Fibroblast of lung (primary cell): ENCODE measurements around the gene YIF1A. TPM values are rescaled to one million over a fixed set of nuclear protein-coding genes. Genes with fewer than 3 reads are reported as not detected.

Experiments
- DNase-seq, 2 donors: peaks; one replicate each; pipeline versions ENCODE4 v3.0.0 to v3.0.0-alpha.2; 2010; ENCODE audit warnings: low read depth in 2 of 2
- H2AFZ ChIP-seq: 2 replicates; pipeline ENCODE4 v1.5.1; 2012; ENCODE audit warnings: low read length, control low read depth, inconsistent platforms
- H3K27ac ChIP-seq: 2 replicates; pipeline ENCODE4 v1.5.1; 2011; ENCODE audit warnings: low read length, control low read depth; ENCODE audit not compliant: insufficient read depth
- H3K27me3 ChIP-seq: 2 replicates; pipeline ENCODE4 v1.5.1; 2011; ENCODE audit warnings: mild to moderate bottlenecking, low read length; ENCODE audit not compliant: control insufficient read depth, insufficient read depth
- H3K36me3 ChIP-seq: 2 replicates; pipeline ENCODE4 v1.5.1; 2011; ENCODE audit warnings: low read length; ENCODE audit not compliant: control insufficient read depth, insufficient read depth
- H3K4me1 ChIP-seq: 2 replicates; pipeline ENCODE4 v1.5.1; 2011; ENCODE audit warnings: low read length; ENCODE audit not compliant: control insufficient read depth, insufficient read depth; ENCODE audit errors: extremely low read depth
- H3K4me2 ChIP-seq: 2 replicates; pipeline ENCODE4 v1.5.1; 2011; ENCODE audit warnings: low read length, control low read depth; ENCODE audit not compliant: insufficient read depth; ENCODE audit errors: extremely low read depth
- H3K4me3 ChIP-seq, 4 experiments: fragments of 200-600 bp in 1 of 4; sonication (generic) in 1 of 4; replicated peaks in 1 of 4; 2 replicates each; pipeline ENCODE4 v1.5.1; 2011 to 2016; ENCODE audit warnings: low read length in 4 of 4, low read depth in 3 of 4, mild to moderate bottlenecking in 3 of 4, control low read depth in 2 of 4, inconsistent platforms in 1 of 4, mixed read lengths in 1 of 4; ENCODE audit not compliant: insufficient read depth in 1 of 4; ENCODE audit errors: control extremely low read depth in 1 of 4
- H3K79me2 ChIP-seq: 2 replicates; pipeline ENCODE4 v1.5.1; 2012; ENCODE audit warnings: mild to moderate bottlenecking, low read length, inconsistent platforms; ENCODE audit not compliant: control insufficient read depth, insufficient read depth
- H3K9ac ChIP-seq: 2 replicates; pipeline ENCODE4 v1.5.1; 2011; ENCODE audit warnings: mild to moderate bottlenecking, low read length, control low read depth; ENCODE audit not compliant: insufficient read depth
- H3K9me3 ChIP-seq: 2 replicates; pipeline ENCODE4 v1.5.1; 2012; ENCODE audit warnings: low read depth, low read length; ENCODE audit not compliant: control insufficient read depth, insufficient read depth
- H4K20me1 ChIP-seq: 2 replicates; pipeline ENCODE4 v1.5.1; 2011; ENCODE audit warnings: low read length; ENCODE audit not compliant: control insufficient read depth, insufficient read depth; ENCODE audit errors: extremely low read depth
- EZH2 ChIP-seq: IDR thresholded peaks from 2 replicates; pipeline ENCODE4 v1.5.1; 2012; ENCODE audit warnings: low read length, control low read depth, mild to moderate bottlenecking; ENCODE audit errors: missing control alignments
- polyA plus RNA-seq, 2 donors: library from polyadenylated mRNA; depleted of rRNA in 1 of 2; stranded (reverse) in 1 of 2; unstranded in 1 of 2; fragments of >200 nt; gene quantifications; 2 replicates each; pipeline ENCODE4 v1.2.1, GENCODE V29; 2011 to 2012; ENCODE audit warnings: missing spikeins in 1 of 2
- total RNA-seq: library from RNA; depleted of rRNA; stranded (reverse); fragments of >200 nt; gene quantifications from 2 replicates; pipeline ENCODE4 v1.2.1, GENCODE V29; 2014
- TF ChIP-seq, protein P1 (sequence below), 2 donors: IDR thresholded peaks in 1 of 2; conservative IDR thresholded peaks in 1 of 2; 1 replicate in 1 of 2; 2 replicates in 1 of 2; pipeline ENCODE4 v1.5.1; 2011 to 2012; ENCODE audit warnings: low read length in 2 of 2, control low read depth in 1 of 2, inconsistent platforms in 1 of 2, low read depth in 1 of 2, mild to moderate bottlenecking in 1 of 2

Gene YIF1A
- total and polyA plus RNA-seq, 2 donors (not counting 1 experiment from before 2014, with no cell fraction given), result 160 to 167 TPM

DNA sequence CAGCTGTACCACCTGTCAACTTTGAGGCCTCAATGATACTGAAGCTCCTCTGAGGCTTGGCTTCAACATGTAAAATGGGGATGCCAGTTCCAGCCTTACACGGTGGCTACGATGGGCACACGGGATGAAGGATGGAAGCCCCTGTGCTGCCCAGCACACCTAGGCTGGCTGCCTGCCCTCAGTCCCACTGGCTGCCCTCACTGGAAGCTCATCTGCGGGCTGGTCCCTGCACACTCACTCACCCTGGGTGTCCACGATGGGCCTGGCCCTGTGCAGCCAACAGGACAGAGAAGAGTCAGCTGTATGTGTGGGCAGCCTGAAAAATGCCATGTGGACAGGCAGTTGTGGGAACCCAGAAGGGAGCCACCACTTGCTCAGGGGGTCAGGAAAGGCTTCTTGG, 2.2 kb downstream of the YIF1A start:
- peaks cover 13% of the 10 kb centered on the region for H3K36me3 ChIP-seq
- peaks cover 9% of the 10 kb centered on the region for H3K27me3 ChIP-seq
- no peaks in the 10 kb centered on the region for H4K20me1 ChIP-seq
- no peaks in the 10 kb centered on the region for H3K9me3 ChIP-seq
- H3K4me2 ChIP-seq, result no peak overlapping the region
- H2AFZ ChIP-seq, result no peak overlapping the region
- no peak for TF ChIP-seq EZH2
- TF ChIP-seq, protein P1, sequence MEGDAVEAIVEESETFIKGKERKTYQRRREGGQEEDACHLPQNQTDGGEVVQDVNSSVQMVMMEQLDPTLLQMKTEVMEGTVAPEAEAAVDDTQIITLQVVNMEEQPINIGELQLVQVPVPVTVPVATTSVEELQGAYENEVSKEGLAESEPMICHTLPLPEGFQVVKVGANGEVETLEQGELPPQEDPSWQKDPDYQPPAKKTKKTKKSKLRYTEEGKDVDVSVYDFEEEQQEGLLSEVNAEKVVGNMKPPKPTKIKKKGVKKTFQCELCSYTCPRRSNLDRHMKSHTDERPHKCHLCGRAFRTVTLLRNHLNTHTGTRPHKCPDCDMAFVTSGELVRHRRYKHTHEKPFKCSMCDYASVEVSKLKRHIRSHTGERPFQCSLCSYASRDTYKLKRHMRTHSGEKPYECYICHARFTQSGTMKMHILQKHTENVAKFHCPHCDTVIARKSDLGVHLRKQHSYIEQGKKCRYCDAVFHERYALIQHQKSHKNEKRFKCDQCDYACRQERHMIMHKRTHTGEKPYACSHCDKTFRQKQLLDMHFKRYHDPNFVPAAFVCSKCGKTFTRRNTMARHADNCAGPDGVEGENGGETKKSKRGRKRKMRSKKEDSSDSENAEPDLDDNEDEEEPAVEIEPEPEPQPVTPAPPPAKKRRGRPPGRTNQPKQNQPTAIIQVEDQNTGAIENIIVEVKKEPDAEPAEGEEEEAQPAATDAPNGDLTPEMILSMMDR (conservative IDR thresholded peaks at IDR 0.05 in 1 of 2, IDR thresholded peaks at IDR 0.05 in 1 of 2; ENCODE audit: low read depth in 1 of 2, low read length in 2 of 2), result no peak
- no peak overlapping the region for H3K9ac ChIP-seq
- H3K27ac ChIP-seq, result no peak overlapping the region
- DNase-seq, result no peak
- peaks cover 25% of the 10 kb centered on the region for H3K79me2 ChIP-seq
- H3K4me3 ChIP-seq, result no peak overlapping the region
- H3K4me1 ChIP-seq, result peaks cover 10% of the 10 kb centered on the region

DNA sequence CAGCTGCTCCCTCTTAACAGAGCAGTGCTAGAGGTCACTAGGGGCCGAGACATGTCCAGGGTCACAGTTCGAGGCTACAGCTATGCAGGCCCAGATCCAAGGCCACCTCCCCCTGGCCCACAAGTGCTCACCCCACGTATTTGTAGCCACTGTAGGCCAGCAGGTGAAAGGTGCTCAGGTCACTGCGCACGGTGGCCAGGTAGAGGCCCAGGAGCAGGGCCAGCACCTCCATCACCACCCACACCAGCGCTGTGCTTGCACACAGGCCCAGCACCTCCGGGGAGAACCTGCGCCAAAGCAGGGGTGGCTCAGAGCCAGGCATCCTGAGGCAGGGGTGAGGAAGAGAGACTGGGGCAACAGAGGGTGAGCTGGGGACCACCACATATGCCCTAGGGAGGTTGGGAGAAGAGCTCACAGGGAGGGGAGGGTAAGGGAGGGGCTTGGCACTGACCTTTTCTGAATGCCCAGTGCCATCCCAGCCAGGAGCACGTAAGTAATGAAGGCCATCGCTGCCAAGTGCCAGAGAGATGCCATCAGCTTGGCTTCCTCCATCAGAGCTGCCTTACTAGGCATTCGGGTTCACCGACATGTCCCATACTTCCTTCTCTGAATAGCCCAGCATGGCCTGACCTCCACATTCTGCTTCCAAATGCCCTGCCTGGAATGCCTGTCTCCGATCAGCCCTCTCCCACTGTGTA, 3.5 kb downstream of the YIF1A start:
- Histone ChIP-seq H3K9me3 (no peaks in the 10 kb centered on the region), H3K4me2 (no peak overlapping the region), H2AFZ (no peak overlapping the region), H3K27ac (no peak overlapping the region), H3K4me1 (peaks cover 10% of the 10 kb centered on the region), H3K9ac (no peak overlapping the region), H3K27me3 (no peaks in the 10 kb centered on the region), H3K36me3 (peaks cover 13% of the 10 kb centered on the region), H3K79me2 (peaks cover 25% of the 10 kb centered on the region), H3K4me3 (no peak overlapping the region), H4K20me1 (peaks cover 1% of the 10 kb centered on the region)
- no peak for DNase-seq
- TF ChIP-seq, protein P1 (conservative IDR thresholded peaks at IDR 0.05 in 1 of 2, IDR thresholded peaks at IDR 0.05 in 1 of 2; ENCODE audit: low read depth in 1 of 2, low read length in 2 of 2), result no peak

DNA sequence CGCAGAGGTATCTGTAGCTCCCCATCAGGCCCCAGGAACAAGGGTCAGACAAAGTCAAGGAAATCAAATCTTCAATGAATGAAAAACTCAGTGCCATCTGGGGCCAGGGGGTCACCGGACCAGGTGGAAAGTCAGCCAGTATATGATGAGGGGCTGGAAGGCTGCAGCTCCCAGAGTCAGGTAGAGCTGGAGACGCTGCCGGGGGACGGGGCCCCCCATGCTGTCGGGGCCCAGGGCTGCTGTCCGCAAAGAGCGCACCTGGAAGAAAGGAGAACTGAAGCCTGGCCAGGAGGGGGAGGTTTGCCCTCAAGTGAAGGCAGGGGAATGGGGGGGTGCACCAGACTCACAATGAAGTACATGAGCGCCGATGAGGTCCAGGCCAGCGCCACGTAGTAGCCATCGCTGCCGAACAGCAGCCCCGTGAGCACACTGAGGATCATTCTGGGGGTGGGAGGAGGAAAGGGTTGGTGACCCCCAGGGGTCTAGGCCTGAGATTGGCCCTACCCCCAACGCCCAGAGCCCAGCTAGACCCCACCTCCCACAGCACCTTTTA, 4.3 kb downstream of the YIF1A start:
- no peaks in the 10 kb centered on the region for H3K9me3 ChIP-seq
- peaks cover 1% of the 10 kb centered on the region for H4K20me1 ChIP-seq
- H3K4me1 ChIP-seq, result peaks cover 6% of the 10 kb centered on the region
- no peak overlapping the region for H3K4me2 ChIP-seq
- no peak overlapping the region for H3K4me3 ChIP-seq
- H3K79me2 ChIP-seq, result peaks cover 25% of the 10 kb centered on the region
- H3K9ac ChIP-seq, result no peak overlapping the region
- H2AFZ ChIP-seq, result no peak overlapping the region
- peaks cover 13% of the 10 kb centered on the region for H3K36me3 ChIP-seq
- H3K27me3 ChIP-seq, result no peaks in the 10 kb centered on the region
- no peak overlapping the region for H3K27ac ChIP-seq
- TF ChIP-seq, protein P1 (conservative IDR thresholded peaks at IDR 0.05 in 1 of 2, IDR thresholded peaks at IDR 0.05 in 1 of 2; ENCODE audit: low read depth in 1 of 2, low read length in 2 of 2), result no peak
- TF ChIP-seq EZH2, result no peak
- no peak for DNase-seq
